HFFc6 (cell line): ENCODE results near the gene MYD88. TPM values are rescaled to one million over a fixed set of nuclear protein-coding genes. Genes with fewer than 3 reads are reported as not detected.

Experiments used
- DNase-seq: peaks from one replicate; pipeline ENCODE4 v3.0.0-alpha.2; 2018
- H3K27ac Mint-ChIP-seq: 2 replicates; pipeline ENCODE4 v1.8.0; 2020; ENCODE audit warnings: mild to moderate bottlenecking, mixed read lengths
- H3K27me3 Mint-ChIP-seq: 2 replicates; pipeline ENCODE4 v1.8.0; 2021; ENCODE audit warnings: mild to moderate bottlenecking, moderate library complexity, mixed read lengths; ENCODE audit not compliant: insufficient read depth
- H3K36me3 Mint-ChIP-seq: 2 replicates; pipeline ENCODE4 v1.8.0; 2021; ENCODE audit warnings: low read depth, mixed read lengths
- H3K4me1 Mint-ChIP-seq: 2 replicates; pipeline ENCODE4 v1.8.0; 2020; ENCODE audit warnings: low read depth, mixed read lengths
- H3K4me3 Mint-ChIP-seq: 2 replicates; pipeline ENCODE4 v1.8.0; 2020; ENCODE audit warnings: mild to moderate bottlenecking, moderate library complexity, mixed read lengths
- H3K9me3 Mint-ChIP-seq: 2 replicates; pipeline ENCODE4 v1.8.0; 2020; ENCODE audit warnings: mild to moderate bottlenecking, mixed read lengths
- total RNA-seq, 6 experiments: library from RNA; stranded (reverse); fragmentation: NEBNext Ultra II Directional; extraction: Animal tissue kit (Norgen Biotek cat#: 25700); gene quantifications; 2 replicates in 1 of 6; 3 replicates in 5 of 6; pipeline ENCODE4 v1.2.3, GENCODE V29; 2021
- TF ChIP-seq, protein P1 (sequence below): fragments of 200-600 bp; sonication (generic); IDR thresholded peaks from 2 replicates; pipeline ENCODE4 v1.5.0; 2021; ENCODE audit warnings: antibody characterized with exemption, mild to moderate bottlenecking

Gene MYD88
- total RNA-seq, 6 experiments from 2014 or later, result 25.1 to 31.9 (median 28.4) TPM

DNA sequence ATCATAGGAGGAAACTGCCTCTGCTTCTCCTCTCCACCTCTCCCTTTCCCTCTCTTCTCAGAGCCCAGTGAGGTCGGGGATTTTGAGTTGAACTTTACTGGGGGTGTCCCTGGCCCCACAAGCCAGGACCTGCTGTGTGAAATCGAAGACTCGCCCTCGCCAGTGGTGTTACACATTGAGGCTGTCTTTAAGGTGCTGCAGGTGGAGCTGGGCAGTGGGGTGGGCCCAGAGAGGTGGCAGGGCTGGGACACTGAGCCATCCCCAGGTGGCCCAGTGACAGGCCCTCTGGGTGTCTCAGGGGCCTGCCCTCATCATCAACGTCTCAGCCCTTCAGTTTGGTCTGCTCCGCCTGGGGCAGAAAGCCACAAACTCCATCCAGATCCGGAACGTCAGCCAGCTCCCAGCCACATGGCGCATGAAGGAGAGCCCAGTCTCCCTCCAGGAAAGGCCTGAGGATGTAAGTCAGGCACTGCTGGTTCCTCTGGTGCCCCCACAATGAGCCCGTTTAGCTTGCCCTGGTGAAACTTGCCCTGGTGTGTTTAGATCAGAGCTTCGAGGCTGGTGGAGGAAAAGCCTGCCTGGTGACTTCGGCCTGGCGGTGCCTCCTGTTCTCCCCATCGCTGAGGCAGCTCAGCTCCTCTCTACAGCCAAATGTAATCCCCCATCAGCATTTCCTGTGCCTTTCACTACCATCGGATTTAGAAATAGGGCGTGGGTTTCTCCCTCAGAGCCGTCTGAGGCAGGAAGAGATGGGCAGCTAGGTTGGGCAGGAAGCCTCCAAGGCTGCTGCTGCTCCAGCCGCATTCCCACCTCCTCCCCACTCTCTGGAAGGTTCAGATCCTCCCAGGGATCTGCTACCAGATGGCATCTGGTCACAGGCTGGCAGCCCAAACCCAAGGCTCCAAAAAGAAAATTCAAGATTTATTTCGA lies 40.8 kb upstream of the MYD88 start:
- TF ChIP-seq, protein P1, sequence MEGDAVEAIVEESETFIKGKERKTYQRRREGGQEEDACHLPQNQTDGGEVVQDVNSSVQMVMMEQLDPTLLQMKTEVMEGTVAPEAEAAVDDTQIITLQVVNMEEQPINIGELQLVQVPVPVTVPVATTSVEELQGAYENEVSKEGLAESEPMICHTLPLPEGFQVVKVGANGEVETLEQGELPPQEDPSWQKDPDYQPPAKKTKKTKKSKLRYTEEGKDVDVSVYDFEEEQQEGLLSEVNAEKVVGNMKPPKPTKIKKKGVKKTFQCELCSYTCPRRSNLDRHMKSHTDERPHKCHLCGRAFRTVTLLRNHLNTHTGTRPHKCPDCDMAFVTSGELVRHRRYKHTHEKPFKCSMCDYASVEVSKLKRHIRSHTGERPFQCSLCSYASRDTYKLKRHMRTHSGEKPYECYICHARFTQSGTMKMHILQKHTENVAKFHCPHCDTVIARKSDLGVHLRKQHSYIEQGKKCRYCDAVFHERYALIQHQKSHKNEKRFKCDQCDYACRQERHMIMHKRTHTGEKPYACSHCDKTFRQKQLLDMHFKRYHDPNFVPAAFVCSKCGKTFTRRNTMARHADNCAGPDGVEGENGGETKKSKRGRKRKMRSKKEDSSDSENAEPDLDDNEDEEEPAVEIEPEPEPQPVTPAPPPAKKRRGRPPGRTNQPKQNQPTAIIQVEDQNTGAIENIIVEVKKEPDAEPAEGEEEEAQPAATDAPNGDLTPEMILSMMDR, result no peak
- H3K4me3 Mint-ChIP-seq, result no peak overlapping the region
- no peaks in the 10 kb centered on the region for H3K4me1 Mint-ChIP-seq
- H3K27ac Mint-ChIP-seq, result no peak overlapping the region
- DNase-seq, result no peak
- H3K9me3 Mint-ChIP-seq, result no peaks in the 10 kb centered on the region
- peaks cover 51% of the 10 kb centered on the region for H3K27me3 Mint-ChIP-seq
- no peaks in the 10 kb centered on the region for H3K36me3 Mint-ChIP-seq

DNA sequence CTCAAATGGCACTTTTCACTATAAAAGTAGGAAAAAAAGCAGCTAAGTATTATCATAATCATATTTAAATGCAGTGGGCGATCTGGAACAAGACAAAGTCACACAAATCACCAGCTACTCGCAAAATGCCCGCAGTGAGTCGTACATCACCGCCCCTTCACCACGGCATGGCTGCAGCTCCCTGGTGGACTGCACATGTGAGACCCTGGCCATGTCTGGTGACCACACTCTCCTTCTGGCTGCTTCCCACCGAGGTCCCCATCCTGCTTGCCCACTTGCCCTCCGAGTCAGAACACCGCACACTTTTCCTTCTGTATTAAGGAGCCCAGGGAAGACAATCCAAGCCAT lies 40.1 kb upstream of the MYD88 start:
- Mint-ChIP-seq H3K36me3 (no peaks in the 10 kb centered on the region), H3K9me3 (no peaks in the 10 kb centered on the region), H3K4me3 (no peak overlapping the region), H3K27ac (no peak overlapping the region), H3K27me3 (peaks cover 47% of the 10 kb centered on the region), H3K4me1 (no peaks in the 10 kb centered on the region)
- TF ChIP-seq, protein P1, result no peak
- DNase-seq, result no peak

DNA sequence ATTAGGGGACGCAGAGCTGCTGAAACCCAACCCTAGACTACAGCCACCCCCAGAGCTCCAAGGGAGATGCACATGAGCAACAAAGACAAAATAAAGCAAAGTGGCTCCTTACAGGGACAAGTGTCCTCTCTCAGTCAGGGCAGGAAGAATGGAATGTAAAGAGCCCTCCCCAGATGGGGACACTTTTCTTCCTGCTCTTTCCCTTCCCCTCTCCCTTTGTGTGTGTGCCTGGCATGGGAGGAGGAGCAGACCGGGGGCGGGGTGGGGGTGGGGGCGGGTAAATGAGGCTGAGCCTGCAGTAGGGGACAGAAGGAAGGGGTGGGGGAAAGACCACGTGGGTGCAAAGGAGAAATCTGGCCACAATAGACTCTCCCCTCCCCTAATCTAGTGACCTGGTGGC lies 38.9 kb upstream of the MYD88 start:
- no peaks in the 10 kb centered on the region for H3K36me3 Mint-ChIP-seq
- no peak overlapping the region for H3K27ac Mint-ChIP-seq
- H3K4me1 Mint-ChIP-seq, result no peaks in the 10 kb centered on the region
- H3K4me3 Mint-ChIP-seq, result no peak overlapping the region
- DNase-seq, result no peak
- H3K27me3 Mint-ChIP-seq, result peaks cover 41% of the 10 kb centered on the region
- peaks cover under 1% of the 10 kb centered on the region for H3K9me3 Mint-ChIP-seq
- TF ChIP-seq, protein P1, result no peak

DNA sequence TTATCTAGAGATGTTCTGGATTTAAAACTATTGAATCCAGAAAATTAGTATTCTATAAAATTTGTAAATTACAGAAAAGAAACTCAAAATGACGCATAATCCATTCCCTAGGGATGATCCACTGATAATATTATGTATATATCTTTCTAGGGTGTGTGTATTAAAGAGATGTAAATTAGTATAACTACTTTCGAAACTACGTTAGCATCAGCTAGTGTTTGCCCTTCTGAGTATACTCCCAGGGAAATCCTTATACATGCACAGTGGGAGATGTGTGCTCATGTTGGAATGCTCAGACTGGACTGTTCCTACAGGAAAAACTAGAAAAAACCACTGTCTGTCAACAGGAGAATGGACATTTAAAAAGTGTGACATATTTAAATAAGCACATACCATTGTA lies 38.0 kb upstream of the MYD88 start:
- peaks cover 36% of the 10 kb centered on the region for H3K27me3 Mint-ChIP-seq
- no peak overlapping the region for H3K27ac Mint-ChIP-seq
- H3K4me3 Mint-ChIP-seq, result no peak overlapping the region
- peaks cover 10% of the 10 kb centered on the region for H3K9me3 Mint-ChIP-seq
- TF ChIP-seq, protein P1, result no peak
- H3K36me3 Mint-ChIP-seq, result peaks cover 5% of the 10 kb centered on the region; the same call in 1 of the 2 replicates
- no peaks in the 10 kb centered on the region for H3K4me1 Mint-ChIP-seq
- DNase-seq, result no peak

DNA sequence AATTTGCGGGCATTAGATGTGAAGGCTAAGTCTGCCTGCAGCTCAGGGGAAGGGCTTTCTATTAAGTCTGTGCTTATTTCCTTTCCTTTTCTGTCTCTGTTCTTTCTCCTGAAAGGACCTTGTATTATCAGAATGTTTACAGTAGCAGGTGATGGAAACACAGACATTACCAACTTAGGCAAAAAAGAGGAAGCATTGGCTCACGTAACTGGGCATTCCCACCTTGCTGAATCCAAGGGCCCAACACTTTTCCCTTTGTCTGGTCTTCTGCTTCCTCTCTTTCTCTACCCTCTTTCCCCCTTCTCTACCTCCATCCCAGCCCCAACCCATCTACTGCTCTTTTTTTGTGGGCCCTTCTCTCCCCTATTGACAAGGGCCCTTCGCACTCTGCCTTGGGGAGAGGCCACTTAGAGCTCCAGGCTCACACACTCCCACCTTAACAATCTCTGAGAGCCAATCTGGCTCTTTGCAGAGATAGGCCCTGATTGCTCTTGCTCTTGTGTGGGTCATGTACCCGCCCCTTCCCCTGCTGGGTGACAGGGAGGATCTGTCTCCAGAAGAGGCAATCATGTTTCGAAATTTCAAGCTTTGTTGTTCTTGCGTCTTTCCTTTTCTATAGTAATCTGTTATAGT lies 36.5 kb upstream of the MYD88 start:
- H3K4me1 Mint-ChIP-seq, result no peaks in the 10 kb centered on the region
- DNase-seq, result no peak
- H3K4me3 Mint-ChIP-seq, result no peak overlapping the region
- TF ChIP-seq, protein P1, result no peak
- H3K27ac Mint-ChIP-seq, result no peak overlapping the region
- peaks cover 15% of the 10 kb centered on the region for H3K9me3 Mint-ChIP-seq
- H3K27me3 Mint-ChIP-seq, result peaks cover 29% of the 10 kb centered on the region
- peaks cover 9% of the 10 kb centered on the region; the same call in 1 of the 2 replicates for H3K36me3 Mint-ChIP-seq
